Breast epithelium (tissue), 3 donors: ENCODE measurements around the gene LEMD1.

Source experiments
- POLR2A ChIP-seq: fragments of 450-650 bp; IDR thresholded peaks from one replicate; pipeline ENCODE4 v1.6.1; 2016; ENCODE audit warnings: antibody characterized with exemption, mild to moderate bottlenecking, moderate library complexity
- POLR2AphosphoS5 ChIP-seq, 3 donors: sonication (generic); formaldehyde crosslinking; IDR thresholded peaks; one replicate each; pipeline ENCODE4 v1.6.1; 2017; ENCODE audit warnings: antibody characterized with exemption in 3 of 3
- TF ChIP-seq, protein P1 (sequence below), 3 donors: fragments of 450-650 bp; IDR thresholded peaks; one replicate each; pipeline ENCODE4 v1.5.1; 2016 to 2017; ENCODE audit warnings: antibody characterized with exemption in 3 of 3, mild to moderate bottlenecking in 3 of 3, moderate library complexity in 3 of 3

DNA sequence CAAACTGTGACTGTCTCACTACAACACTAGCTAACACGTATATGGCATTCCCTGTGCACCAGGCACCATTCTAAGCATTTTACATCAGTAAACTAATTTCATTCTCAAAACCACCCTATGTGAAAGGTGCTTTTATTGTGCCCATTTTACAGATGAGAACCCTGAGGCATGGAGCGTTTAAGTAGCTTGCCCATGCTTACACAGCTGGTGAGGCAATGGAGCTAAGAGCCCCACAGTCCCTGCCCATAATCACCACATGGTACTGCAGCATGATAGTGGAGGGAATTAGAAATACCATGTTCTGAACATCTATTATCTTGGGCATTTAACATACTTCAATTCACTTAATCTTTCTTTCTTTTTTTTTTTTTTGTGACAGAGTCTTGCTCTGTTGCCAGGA lies 34.0 kb downstream of the LEMD1 start:
- TF ChIP-seq, protein P1, sequence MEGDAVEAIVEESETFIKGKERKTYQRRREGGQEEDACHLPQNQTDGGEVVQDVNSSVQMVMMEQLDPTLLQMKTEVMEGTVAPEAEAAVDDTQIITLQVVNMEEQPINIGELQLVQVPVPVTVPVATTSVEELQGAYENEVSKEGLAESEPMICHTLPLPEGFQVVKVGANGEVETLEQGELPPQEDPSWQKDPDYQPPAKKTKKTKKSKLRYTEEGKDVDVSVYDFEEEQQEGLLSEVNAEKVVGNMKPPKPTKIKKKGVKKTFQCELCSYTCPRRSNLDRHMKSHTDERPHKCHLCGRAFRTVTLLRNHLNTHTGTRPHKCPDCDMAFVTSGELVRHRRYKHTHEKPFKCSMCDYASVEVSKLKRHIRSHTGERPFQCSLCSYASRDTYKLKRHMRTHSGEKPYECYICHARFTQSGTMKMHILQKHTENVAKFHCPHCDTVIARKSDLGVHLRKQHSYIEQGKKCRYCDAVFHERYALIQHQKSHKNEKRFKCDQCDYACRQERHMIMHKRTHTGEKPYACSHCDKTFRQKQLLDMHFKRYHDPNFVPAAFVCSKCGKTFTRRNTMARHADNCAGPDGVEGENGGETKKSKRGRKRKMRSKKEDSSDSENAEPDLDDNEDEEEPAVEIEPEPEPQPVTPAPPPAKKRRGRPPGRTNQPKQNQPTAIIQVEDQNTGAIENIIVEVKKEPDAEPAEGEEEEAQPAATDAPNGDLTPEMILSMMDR (IDR thresholded peaks at IDR 0.05), result no peak
- TF ChIP-seq POLR2A (no peak), POLR2AphosphoS5 (IDR thresholded peaks at IDR 0.05) (no peak)
